HEK293 (cell line): ENCODE results near the gene MRNIP.

Experiments
- CTCF ChIA-PET: fragments of 350-600 bp; formaldehyde crosslinking; extraction: SDS; loops from one replicate; lab custom pipeline; 2021; ENCODE audit warnings: antibody characterized with exemption; lab: Yijun Ruan, JAX
- POLR2A ChIA-PET: fragments of 300-600 bp; formaldehyde crosslinking; extraction: SDS; loops from one replicate; lab custom pipeline; 2020; ENCODE audit warnings: antibody characterized with exemption, inconsistent platforms; lab: Yijun Ruan, JAX
- H3K27ac ChIP-seq: fragments of 200-500 bp; sonication (Bioruptor generic); 2 replicates; pipeline ENCODE4 v1.5.1; 2014; ENCODE audit warnings: low read depth, low read length, control low read depth, inconsistent platforms; ENCODE audit errors: extremely low read depth
- H3K36me3 ChIP-seq, 2 experiments: fragments of 200-500 bp in 1 of 2; sonication (Bioruptor generic) in 1 of 2; 1 replicate in 1 of 2; 2 replicates in 1 of 2; pipeline ENCODE4 v1.5.1; 2014 to 2017; ENCODE audit warnings: inconsistent platforms in 2 of 2, low read length in 2 of 2; ENCODE audit not compliant: control insufficient read depth in 2 of 2, insufficient read depth in 1 of 2
- H3K4me1 ChIP-seq: fragments of 200-500 bp; sonication (Bioruptor generic); 2 replicates; pipeline ENCODE4 v1.5.1; 2014; ENCODE audit warnings: mild to moderate bottlenecking, low read length, inconsistent platforms; ENCODE audit not compliant: control insufficient read depth, insufficient read depth
- H3K4me3 ChIP-seq: 2 replicates; pipeline ENCODE4 v1.5.1; 2011; ENCODE audit warnings: low read depth, mild to moderate bottlenecking, control low read depth, low read length, moderate library complexity
- H3K9me3 ChIP-seq: fragments of 200-500 bp; sonication (Bioruptor generic); 2 replicates; pipeline ENCODE4 v1.5.1; 2014; ENCODE audit warnings: low read depth, low read length, inconsistent platforms; ENCODE audit not compliant: control insufficient read depth, insufficient read depth
- MEIS1 ChIP-seq: sonication (generic); formaldehyde crosslinking; IDR thresholded peaks from 2 replicates; pipeline ENCODE4 v1.8.1; 2022; ENCODE audit warnings: missing genetic modification reagents, mild to moderate bottlenecking, borderline replicate concordance
- SCRT1 ChIP-seq: fragments of 450-650 bp; formaldehyde crosslinking; IDR thresholded peaks from 2 replicates; pipeline ENCODE4 v1.5.1; 2016; ENCODE audit warnings: missing biosample characterization, missing genetic modification characterization, borderline replicate concordance
- ZBTB48 ChIP-seq: fragments of 450-650 bp; formaldehyde crosslinking; IDR thresholded peaks from 2 replicates; pipeline ENCODE4 v1.5.1; 2016; ENCODE audit warnings: missing biosample characterization, missing genetic modification characterization
- ZNF112 ChIP-seq: fragments of 450-650 bp; formaldehyde crosslinking; IDR thresholded peaks from 2 replicates; pipeline ENCODE4 v1.5.0; 2017; ENCODE audit warnings: missing biosample characterization, missing genetic modification characterization
- ZNF221 ChIP-seq: fragments of 450-650 bp; formaldehyde crosslinking; IDR thresholded peaks from 2 replicates; pipeline ENCODE4 v1.5.1; 2017; ENCODE audit warnings: missing biosample characterization, missing genetic modification characterization, borderline replicate concordance
- ZNF302 ChIP-seq: fragments of 450-650 bp; formaldehyde crosslinking; IDR thresholded peaks from 2 replicates; pipeline ENCODE4 v1.5.1; 2016; ENCODE audit warnings: missing biosample characterization, missing genetic modification characterization, low read depth
- ZNF404 ChIP-seq: fragments of 450-650 bp; formaldehyde crosslinking; IDR thresholded peaks from 2 replicates; pipeline ENCODE4 v1.5.1; 2017; ENCODE audit warnings: missing biosample characterization, missing genetic modification characterization
- ZNF416 ChIP-seq: fragments of 450-650 bp; formaldehyde crosslinking; IDR thresholded peaks from 2 replicates; pipeline ENCODE4 v1.5.1; 2016; ENCODE audit warnings: missing biosample characterization, missing genetic modification characterization
- ZNF488 ChIP-seq: fragments of 450-650 bp; formaldehyde crosslinking; IDR thresholded peaks from 2 replicates; pipeline ENCODE4 v1.5.1; 2016; ENCODE audit warnings: missing biosample characterization, missing genetic modification characterization
- ZNF521 ChIP-seq: fragments of 450-650 bp; formaldehyde crosslinking; IDR thresholded peaks from 2 replicates; pipeline ENCODE4 v1.5.1; 2017; ENCODE audit warnings: missing biosample characterization, mild to moderate bottlenecking, missing genetic modification characterization
- ZNF624 ChIP-seq: fragments of 450-650 bp; formaldehyde crosslinking; IDR thresholded peaks from 2 replicates; pipeline ENCODE4 v1.5.1; 2017; ENCODE audit warnings: missing biosample characterization, missing genetic modification characterization
- ZNF626 ChIP-seq: fragments of 450-650 bp; sonication (Bioruptor Pico); formaldehyde crosslinking; IDR thresholded peaks from 2 replicates; pipeline ENCODE4 v1.5.1; 2018; ENCODE audit warnings: missing biosample characterization, missing genetic modification characterization, inconsistent platforms
- ZNF645 ChIP-seq: fragments of 450-650 bp; formaldehyde crosslinking; IDR thresholded peaks from 2 replicates; pipeline ENCODE4; 2016; ENCODE audit warnings: missing biosample characterization, missing genetic modification characterization
- ZNF768 ChIP-seq: fragments of 450-650 bp; formaldehyde crosslinking; IDR thresholded peaks from 2 replicates; pipeline ENCODE4 v1.5.1; 2018; ENCODE audit warnings: missing biosample characterization, mild to moderate bottlenecking, missing genetic modification characterization
- ZNF785 ChIP-seq: fragments of 450-650 bp; formaldehyde crosslinking; IDR thresholded peaks from 2 replicates; pipeline ENCODE4 v1.5.1; 2016; ENCODE audit warnings: missing biosample characterization, missing genetic modification characterization
- ZNF843 ChIP-seq: fragments of 450-650 bp; formaldehyde crosslinking; IDR thresholded peaks from 2 replicates; pipeline ENCODE4 v1.5.1; 2016; ENCODE audit warnings: missing biosample characterization, missing genetic modification characterization
- ZSCAN23 ChIP-seq: fragments of 450-650 bp; formaldehyde crosslinking; IDR thresholded peaks from 2 replicates; pipeline ENCODE4 v1.5.1; 2016; ENCODE audit warnings: missing biosample characterization, missing genetic modification characterization
- ZSCAN30 ChIP-seq: fragments of 450-650 bp; IDR thresholded peaks from 2 replicates; pipeline ENCODE4 v1.5.1; 2018; ENCODE audit warnings: missing biosample characterization, mild to moderate bottlenecking, missing genetic modification characterization, moderate library complexity
- ZSCAN4 ChIP-seq: fragments of 450-650 bp; formaldehyde crosslinking; IDR thresholded peaks from 2 replicates; pipeline ENCODE4 v1.5.1; 2017; ENCODE audit warnings: missing biosample characterization, missing genetic modification characterization

Gene MRNIP

GRCh38 chr5:179876610-179876952 lies 18.0 kb upstream of the MRNIP start:
- H3K27ac ChIP-seq = no peak overlapping the region
- CTCF ChIA-PET = interaction anchor here (0.5 to 0.6 kb wide), 2 partner anchors 197 to 214 kb away, joined by 3 read pairs; no protein-coding TSS in a partner anchor
- POLR2A ChIA-PET = no interaction called here
- H3K4me3 ChIP-seq = no peak overlapping the region
- H3K4me1 ChIP-seq = no peaks in the 10 kb centered on the region
- H3K9me3 ChIP-seq = no peaks in the 10 kb centered on the region
- peaks cover 6 to 89% of the 10 kb centered on the region in 2 experiments for H3K36me3 ChIP-seq
- TF ChIP-seq ZNF645 = no peak
- no peak for TF ChIP-seq ZBTB48 (tag by site-specific recombination)
- TF ChIP-seq ZNF221 = no peak
- TF ChIP-seq SCRT1 = no peak
- TF ChIP-seq ZNF626 (tag by site-specific recombination) = no peak
- TF ChIP-seq ZNF521 (tag by site-specific recombination) = no peak
- no peak for TF ChIP-seq ZNF768 (tag by site-specific recombination)
- no peak for TF ChIP-seq ZNF488 (tag by site-specific recombination)
- no peak for TF ChIP-seq ZNF416 (tag by site-specific recombination)
- TF ChIP-seq MEIS1 = no peak

GRCh38 chr5:179875741-179876609 lies 17.4 kb upstream of the MRNIP start:
- no peaks in the 10 kb centered on the region for H3K4me1 ChIP-seq
- H3K27ac ChIP-seq = no peak overlapping the region
- CTCF ChIA-PET = interaction anchor here (0.5 to 0.6 kb wide), 2 partner anchors 198 to 215 kb away, joined by 3 read pairs; no protein-coding TSS in a partner anchor
- POLR2A ChIA-PET = no interaction called here
- peaks cover 6 to 90% of the 10 kb centered on the region in 2 experiments for H3K36me3 ChIP-seq
- TF ChIP-seq ZNF624 (no peak), ZNF112 (tag by site-specific recombination) (no peak), ZNF488 (tag by site-specific recombination) (no peak), ZNF785 (tag by site-specific recombination) (no peak), ZNF404 (tag by site-specific recombination) (no peak), ZNF302 (tag by site-specific recombination) (no peak), ZSCAN4 (no peak), ZSCAN23 (tag by site-specific recombination) (no peak), ZSCAN30 (tag by site-specific recombination) (no peak), ZNF843 (tag by site-specific recombination) (no peak)
- H3K4me3 ChIP-seq = no peak overlapping the region
- no peaks in the 10 kb centered on the region for H3K9me3 ChIP-seq
